Measurements from ENCODE around the gene ACSF3.

ACSF3 gene

DNA sequence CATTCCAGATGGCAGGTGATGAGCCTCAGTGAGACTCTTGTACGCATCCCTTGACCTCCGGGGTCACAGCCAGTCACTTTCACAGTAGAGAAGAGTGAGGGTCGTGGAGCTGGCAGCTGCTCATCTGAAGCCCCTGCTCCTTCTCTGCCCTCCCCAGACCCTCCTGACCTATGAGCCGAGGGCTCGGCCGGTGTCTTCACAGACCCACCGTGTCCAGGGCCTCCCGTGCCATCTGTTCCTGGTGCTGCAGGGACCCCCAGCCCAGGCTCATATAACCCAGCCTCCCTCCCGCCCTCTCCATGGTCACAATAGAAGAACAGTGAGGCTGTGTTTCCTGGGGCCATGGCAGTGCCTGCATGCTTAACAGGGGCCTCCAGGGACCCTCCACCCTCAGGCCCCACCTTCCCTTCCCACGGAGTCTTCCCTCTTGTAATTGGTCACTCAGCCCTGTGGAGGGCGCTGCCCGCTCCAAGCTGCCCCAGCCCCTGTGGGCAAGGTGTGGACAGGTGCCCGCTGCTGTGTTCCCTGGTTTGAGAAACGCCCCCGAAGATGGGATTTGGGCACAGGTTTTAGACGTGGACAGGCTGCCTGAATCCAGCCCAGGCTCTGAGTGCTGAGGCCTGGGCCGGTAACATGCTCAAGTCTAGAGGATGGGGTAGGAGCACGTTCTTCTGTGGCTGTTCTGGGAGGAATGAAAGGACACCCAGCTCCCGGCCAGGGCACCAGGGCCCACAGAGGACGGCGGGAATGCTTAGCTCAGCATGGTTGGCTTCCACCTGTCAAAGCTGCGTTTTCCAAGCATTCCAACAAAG is 38.7 kb downstream of the ACSF3 start:
- no peak for DNase-seq

- no peak for DNase-seq
Observed at GRCh38 chr16:89133457-89134127, 39.9 kb downstream of the ACSF3 start.

DNA sequence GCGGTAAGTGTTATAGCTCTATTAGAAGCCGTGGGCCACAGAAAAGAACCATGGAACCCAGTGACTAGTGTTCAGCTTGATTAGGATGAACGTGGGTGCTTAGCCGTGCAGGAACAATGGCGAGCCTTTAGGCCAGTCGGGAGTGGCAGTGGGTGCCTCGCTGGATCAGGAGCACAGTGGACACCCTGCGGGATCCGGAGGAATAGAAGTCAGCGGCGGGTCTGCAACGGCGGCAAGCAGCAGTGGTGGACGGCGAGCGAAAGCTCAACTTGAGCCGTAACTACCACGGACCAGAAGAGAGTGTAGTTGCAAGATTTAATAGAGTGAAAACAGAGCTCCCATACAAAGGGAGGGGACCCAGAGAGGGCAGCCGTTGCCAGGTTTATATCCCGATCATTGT is 40.6 kb downstream of the ACSF3 start:
- DNase-seq, result no peak

- DNase-seq, result no peak
Observed at GRCh38 chr16:89135166-89135565, 41.5 kb downstream of the ACSF3 start.

DNA sequence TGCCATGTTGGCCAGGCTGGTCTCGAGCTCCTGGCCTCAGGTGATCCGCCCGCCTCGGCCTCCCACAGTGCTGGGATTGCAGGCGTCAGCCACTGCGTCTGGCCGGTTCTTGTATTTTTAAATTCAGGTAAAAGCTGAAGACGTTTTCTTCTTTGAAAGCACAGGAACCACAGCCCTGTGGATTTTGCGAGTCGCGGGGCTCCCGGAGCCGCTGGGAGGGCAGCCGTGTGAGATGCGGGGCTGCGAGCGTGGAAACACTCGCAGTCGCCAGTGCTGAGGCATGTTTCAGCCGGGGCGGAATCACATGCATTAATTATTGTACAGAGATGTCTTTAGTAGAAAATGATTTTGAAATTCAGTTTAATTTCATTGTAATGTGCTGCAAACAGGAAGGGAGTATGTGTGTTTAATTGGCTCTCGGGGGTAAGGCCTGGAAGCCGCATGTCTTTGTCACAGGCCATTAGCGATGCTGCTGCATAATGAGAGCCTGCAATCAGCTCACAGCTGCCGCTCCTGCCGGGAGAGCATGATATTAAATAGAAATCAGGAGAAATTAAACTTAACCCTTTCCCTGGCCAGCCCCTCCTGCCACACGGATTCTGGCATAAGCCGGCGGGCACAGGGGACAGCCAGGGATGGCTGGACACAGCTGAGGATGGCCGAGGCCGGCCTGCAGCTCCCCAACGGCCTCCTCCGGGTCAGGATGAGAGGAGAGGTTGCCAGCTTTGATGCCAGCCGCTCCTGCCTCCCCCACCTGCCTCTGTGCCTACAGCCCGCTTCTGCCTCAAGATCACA is 42.5 kb downstream of the ACSF3 start:
- DNase-seq, result peak; percentile 41

- no peak for DNase-seq
Observed at GRCh38 chr16:89136931-89137330, 43.3 kb downstream of the ACSF3 start.

DNA sequence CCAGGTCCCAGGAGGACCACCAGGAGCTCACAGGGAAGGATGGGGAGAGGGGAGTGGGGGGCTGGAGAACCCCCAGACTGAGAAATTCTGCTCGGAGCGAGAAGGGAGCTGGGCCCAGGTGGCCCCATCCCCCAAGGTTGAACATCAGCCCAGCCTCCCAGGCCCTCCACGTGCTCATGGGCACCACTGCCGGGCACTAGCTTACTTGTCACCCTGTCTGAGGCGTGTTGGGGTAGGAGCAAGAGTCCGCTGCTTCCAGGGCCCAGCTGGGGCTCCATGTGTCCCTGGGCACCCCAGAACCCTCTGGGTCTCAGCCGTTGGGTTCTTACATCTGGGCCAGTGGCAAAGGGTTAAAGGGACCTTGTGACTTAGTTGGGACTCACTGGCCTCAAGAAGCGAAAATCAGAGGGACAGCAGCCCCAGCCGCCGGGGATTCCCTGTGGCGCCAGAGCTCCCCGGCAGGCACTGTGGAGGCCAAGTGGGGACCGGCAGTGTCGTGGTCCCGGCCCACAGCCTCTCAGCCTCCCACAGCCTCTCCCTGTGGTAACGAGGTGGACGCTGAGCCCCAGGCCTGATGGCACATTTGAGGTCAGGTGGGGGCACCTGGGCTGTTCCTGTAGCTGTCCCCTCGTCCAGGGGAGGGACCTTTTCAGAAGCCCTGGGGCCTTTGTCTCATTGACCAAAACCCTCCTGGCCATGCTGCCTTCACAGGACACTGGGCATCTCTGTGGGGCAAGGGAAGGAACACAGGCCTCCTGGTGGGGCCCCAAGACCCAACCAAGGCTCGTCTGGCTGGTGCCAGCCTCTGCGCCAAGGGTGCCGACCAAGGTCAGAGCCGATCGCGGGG is 44.2 kb downstream of the ACSF3 start:
- no peak for DNase-seq

DNA sequence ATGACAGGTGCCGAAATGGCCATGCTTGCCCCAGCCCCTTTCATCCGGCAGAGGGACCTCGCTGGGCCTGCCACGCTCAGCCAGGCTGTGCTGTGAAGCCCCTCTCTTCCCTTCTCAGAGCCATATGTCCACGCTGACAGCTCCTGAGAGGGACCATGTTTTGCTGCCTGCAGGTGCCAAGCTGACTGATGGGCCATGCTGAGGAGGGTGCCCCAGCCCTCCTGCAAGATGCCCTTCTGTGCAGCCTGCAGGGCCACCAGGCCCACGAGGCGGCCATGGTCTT is 44.8 kb downstream of the ACSF3 start:
- no peak for DNase-seq

DNA sequence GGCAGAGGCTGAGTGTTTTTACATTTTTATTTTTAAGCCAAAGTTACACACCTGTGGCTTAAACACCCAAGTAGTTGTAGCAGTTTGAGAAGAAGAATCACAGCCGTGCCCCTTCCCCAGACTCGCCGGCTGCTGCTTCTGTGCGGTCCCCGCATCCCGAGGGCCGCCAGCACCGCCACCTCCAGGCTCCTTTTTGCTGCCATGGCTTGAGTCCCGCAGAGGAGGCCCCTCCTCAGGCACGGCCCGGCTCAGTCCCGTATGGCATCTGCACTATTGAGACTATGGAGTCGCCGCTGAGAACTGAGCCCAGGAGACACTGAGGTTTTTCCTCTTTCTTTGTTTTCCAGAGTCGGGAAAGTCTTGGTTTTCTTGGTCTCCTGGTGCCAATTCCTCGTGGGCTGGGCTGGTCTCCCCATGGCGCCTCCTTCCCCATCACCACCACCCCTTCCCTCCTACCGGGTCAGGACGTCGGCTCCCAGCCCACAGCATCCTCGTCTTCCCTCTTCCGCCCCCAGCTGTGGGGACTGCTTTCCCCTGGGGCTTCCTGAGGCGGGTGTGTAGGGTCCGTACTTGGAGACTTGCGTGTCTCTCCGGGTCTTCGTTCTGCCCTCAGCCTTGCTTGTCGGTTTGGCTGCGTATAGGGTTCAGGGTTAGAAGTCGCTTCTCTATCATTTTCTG is 45.3 kb downstream of the ACSF3 start:
- DNase-seq, result no peak

DNA sequence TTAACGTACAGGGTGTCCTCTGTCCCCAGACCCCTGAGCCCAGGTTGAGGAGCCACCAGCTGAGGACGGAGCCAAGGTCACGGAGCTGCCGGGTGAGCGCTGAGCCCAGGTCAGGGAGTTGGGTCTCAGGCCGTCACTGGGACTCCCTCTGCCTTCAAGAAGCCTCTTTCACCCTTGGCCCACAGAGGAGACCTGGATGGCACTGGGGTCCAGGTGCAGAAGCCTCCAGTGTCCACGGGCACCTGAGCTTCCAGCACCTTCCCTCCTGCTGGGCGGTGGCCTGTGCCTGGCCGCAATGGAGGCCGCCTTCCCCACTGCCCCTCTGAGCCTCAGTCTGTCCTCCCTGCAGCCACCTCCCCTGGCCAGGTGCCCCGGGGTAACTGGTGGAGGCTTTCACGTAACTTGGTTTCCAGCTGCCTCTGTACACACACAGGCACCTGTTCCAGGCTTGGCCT is 46.3 kb downstream of the ACSF3 start:
- no peak for DNase-seq

DNA sequence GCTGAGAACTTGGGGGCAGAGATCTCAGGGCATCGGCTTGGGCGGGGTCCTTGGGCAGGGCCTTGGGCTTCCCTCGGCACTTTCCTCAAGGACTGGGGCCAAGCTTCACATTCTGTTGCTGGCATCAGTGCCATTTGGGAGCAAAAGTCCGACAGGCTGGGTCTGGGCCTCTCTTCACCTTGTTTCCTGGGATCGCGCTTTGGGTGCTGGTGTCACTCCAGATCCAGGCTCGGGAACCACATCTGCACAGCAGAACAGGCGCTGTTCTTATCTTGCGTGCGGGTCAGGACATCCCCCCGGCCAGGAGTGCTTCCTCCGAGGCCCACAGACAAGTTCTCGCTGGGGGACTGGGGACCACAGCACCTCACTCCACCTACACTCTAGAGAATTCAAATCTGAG is 46.7 kb downstream of the ACSF3 start:
- no peak for DNase-seq

DNA sequence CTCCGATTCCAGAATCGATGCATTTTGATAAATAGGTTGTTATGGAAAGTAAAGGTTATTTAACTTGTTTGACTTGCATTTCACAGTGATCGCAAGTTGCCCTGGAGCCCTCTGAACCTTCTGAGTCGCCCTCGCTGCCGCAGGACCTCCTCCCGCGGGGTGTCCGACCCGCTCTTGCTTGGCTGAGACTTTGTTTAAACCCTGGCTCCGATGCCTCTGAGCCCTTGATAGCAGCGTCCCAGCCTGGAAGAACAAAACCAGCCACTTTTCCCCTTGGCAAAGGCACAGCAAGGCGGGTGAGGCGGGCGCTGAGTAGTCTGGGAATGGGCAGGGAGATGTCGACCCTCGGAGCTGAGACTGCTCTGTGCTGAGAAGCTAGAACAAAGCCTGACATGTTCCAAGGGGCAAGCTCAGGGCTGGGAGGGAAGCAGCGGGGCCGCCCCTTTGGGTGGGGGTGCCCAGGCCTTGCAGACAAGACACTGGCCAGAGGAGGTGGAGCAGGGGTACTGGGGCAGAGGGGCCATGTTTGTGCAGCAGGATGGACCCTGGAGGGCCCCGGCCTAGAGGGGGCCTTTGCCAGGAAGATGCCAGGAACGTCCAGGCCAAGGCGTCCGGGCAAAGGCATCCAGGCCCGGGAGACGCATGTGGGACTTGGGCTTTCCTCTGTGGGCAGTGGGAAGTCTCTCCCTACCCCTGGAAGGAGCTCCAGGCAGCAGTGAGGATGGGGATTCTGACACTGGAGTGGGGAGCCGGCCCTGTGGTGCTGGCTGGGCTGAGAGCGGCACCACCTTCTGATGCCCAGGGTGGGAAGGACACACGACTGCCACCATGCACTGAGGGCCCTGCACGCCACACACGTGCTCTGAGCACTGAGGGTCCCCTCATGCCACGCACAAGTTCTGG is 47.6 kb downstream of the ACSF3 start:
- no peak for DNase-seq

GRCh38 chr16:89141884-89142267 is 48.2 kb downstream of the ACSF3 start:
- DNase-seq, result no peak

GRCh38 chr16:89142474-89143195 is 49.0 kb downstream of the ACSF3 start:
- DNase-seq, result no peak

GRCh38 chr16:89143201-89143741 is 49.6 kb downstream of the ACSF3 start:
- DNase-seq, result no peak

DNA sequence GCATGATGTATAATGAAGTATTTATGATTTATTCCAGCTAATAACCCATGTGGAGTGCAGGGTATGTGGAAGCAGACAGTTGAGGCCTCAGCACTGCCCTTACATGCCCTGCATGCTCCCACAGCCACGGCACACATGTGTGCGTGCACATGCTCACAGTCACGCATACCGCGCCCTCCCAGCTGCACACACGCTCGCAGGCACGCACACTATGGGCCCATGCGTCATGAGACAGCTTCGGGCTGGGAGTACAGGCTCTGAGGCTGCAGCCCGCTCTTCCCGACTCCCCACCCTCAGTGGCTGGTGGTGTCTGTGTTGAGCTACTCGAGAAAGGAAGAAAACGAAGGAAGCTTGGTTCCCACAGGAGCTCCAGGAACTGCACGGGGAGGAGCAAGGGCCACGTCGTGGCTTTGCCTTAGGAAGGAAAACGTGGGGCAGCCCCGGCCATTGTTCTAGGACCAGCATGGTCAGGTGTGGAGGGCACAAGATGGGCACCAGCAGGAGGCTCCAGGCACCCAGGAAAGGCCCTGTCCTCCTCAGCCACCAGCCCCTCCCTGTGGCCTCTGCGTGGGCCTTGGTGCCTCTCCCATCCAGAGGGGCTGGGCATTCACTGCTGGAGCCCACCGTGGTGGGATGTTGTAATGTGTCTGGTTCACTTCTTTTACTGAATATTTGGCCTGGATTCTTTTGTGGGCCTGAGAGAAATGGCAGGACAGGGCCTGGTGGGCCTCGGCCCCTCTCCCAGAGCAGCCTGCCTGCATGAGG is 50.4 kb downstream of the ACSF3 start:
- no peak for DNase-seq

DNA sequence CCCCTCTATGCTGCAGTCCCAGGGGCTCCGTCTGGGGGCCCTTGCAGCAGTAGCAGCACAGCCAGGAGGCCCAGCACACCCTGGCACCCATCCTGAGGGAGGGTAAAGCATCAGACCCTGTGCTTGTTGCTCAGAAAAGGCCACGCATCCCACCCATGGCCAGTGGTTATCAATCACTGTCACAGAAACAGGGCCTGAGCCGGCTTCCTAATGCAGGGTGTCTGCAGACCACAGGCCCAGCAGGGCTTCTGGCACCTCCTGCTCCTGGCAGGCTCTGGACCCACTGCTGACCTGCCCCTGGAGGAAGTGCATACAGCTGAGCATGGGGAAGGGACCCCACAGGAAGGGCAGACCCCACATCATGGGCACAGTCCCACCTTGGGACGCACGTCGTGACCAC is 51.0 kb downstream of the ACSF3 start:
- no peak for DNase-seq

- DNase-seq, result no peak
Observed at GRCh38 chr16:89145406-89146161, 51.9 kb downstream of the ACSF3 start.
